SK-N-SH (cell line): Measurements from ENCODE around the gene GBX2.

ENCODE experiments used
- CTCF ChIP-seq: fragments of 200-600 bp; sonication (generic); IDR thresholded peaks from 2 replicates; pipeline ENCODE4 v1.6.1; 2017; ENCODE audit warnings: antibody characterized with exemption, mild to moderate bottlenecking, moderate library complexity
- EP300 ChIP-seq, 2 experiments: IDR thresholded peaks; 2 replicates each; pipeline versions ENCODE4 v1.4.0 to v1.6.1; 2012; ENCODE audit warnings: borderline replicate concordance in 1 of 2, low read depth in 1 of 2, low read length in 1 of 2
- FOXM1 ChIP-seq: IDR thresholded peaks from 2 replicates; pipeline ENCODE4 v1.4.0; 2012; ENCODE audit warnings: low read depth, mild to moderate bottlenecking
- GABPA ChIP-seq: IDR thresholded peaks from 2 replicates; pipeline ENCODE4 v1.4.0; 2012; ENCODE audit warnings: low read depth, mild to moderate bottlenecking
- MAX ChIP-seq: IDR thresholded peaks from 2 replicates; pipeline ENCODE4 v1.4.0; 2012; ENCODE audit warnings: low read depth
- RAD21 ChIP-seq: IDR thresholded peaks from 2 replicates; pipeline ENCODE4 v1.6.1; 2012; ENCODE audit warnings: mild to moderate bottlenecking, low read length
- TCF12 ChIP-seq: IDR thresholded peaks from 2 replicates; pipeline ENCODE4 v1.4.0; 2012
- TF ChIP-seq, protein P1 (sequence below): IDR thresholded peaks from 2 replicates; pipeline ENCODE4 v1.6.1; 2012; ENCODE audit warnings: mild to moderate bottlenecking, low read depth, low read length, moderate library complexity

- TF ChIP-seq CTCF (no peak), GABPA (no peak), MAX (no peak), RAD21 (no peak), TCF12 (no peak), EP300 (IDR thresholded peaks at IDR 0.05; ENCODE audit: borderline replicate concordance in 1 of 2, low read depth in 1 of 2, low read length in 1 of 2) (no peak), FOXM1 (no peak)
- TF ChIP-seq, protein P1, sequence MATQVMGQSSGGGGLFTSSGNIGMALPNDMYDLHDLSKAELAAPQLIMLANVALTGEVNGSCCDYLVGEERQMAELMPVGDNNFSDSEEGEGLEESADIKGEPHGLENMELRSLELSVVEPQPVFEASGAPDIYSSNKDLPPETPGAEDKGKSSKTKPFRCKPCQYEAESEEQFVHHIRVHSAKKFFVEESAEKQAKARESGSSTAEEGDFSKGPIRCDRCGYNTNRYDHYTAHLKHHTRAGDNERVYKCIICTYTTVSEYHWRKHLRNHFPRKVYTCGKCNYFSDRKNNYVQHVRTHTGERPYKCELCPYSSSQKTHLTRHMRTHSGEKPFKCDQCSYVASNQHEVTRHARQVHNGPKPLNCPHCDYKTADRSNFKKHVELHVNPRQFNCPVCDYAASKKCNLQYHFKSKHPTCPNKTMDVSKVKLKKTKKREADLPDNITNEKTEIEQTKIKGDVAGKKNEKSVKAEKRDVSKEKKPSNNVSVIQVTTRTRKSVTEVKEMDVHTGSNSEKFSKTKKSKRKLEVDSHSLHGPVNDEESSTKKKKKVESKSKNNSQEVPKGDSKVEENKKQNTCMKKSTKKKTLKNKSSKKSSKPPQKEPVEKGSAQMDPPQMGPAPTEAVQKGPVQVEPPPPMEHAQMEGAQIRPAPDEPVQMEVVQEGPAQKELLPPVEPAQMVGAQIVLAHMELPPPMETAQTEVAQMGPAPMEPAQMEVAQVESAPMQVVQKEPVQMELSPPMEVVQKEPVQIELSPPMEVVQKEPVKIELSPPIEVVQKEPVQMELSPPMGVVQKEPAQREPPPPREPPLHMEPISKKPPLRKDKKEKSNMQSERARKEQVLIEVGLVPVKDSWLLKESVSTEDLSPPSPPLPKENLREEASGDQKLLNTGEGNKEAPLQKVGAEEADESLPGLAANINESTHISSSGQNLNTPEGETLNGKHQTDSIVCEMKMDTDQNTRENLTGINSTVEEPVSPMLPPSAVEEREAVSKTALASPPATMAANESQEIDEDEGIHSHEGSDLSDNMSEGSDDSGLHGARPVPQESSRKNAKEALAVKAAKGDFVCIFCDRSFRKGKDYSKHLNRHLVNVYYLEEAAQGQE: no peak
These were observed 49.2 kb downstream of the GBX2 start for GRCh38 chr2:236119003-236119402.
